NCI-H2081 treated with DMSO at 0.1 percent for 48 hours (cell line): Measurements from ENCODE around the gene SP140.
"Not testable (repeated sequence)": the region's sequence is repeated elsewhere in the genome, so short reads cannot be mapped to it uniquely, and the experiment has no call there.

ENCODE experiments used
- DNase-seq: peaks from one replicate; lab custom pipeline; 2025; lab: John Stamatoyannopoulos, UW

The SP140 gene

GRCh38 chr2:230225486-230225885 lies at the start of gene SP140:
Gene SP140, plus strand, starts transcription at chr2:230225736. Its CDS starts 109 bp downstream, at chr2:230225845.
- DNase-seq = no peak

DNA sequence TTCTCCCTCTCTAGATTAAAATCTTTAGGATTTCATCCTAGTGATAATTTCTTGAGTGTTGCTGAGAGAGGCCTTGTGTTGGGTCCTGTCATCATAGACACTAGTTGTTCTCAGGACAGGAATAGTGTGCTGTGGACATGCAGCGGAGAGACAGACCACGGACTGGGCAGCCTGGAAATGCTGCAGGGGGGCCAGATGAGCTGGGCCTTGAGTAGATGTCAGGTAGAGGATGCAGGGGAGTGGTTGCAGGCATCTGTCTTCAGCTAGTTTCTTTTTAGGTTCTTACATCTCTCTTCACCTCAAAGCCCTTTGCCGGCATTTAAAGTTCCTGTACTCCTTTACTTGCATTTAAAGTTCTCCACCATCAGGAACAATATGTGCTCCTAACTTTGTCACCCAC lies 48.5 kb upstream of the SP140 start:
- DNase-seq = no peak

DNA sequence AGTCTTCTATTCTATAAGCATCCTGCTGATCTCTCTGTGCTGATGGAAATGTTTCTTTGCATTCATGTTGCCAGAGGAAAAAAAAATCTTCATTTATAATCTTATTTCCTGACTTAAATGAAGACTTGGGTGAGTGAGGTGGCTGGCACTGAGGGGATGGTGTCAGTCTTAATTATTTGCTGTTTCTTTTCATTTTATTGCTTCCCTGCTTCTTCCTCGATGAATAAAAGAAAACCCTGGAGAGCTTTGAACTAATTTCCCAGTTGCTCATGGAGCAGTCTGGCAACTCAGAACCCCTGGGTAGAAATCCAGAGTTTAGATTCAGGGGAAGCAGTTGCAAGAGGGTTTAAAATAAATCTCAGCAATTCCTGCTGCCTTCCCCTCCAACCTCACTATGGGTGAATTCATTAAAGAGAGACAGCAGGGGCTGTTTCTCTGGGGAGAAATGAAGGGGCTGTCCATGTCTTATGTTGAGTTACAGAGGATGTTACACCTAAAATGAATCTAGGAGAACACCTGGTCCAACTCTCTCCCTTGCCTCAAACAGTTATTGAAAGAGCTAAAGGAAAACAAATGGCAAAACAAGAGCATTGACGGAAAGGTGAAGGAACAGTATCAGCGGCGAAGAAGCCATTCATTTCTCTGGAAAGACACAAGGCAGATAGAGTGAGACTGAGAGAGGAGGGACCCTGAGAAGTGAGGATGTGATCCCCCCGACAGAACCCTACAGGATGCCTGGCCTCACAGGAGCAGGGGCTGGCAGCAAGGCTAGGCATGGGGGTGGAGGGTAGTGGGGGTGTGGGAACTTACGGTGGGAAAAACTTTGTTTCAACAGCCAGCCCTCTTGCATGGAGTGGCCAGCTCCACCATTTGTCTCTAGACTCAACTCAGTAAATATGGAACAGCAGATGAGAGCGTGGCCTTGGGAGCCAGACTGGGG lies 46.7 kb upstream of the SP140 start:
- DNase-seq = no peak

GRCh38 chr2:230179907-230180306 lies 45.6 kb upstream of the SP140 start:
- no peak for DNase-seq

DNA sequence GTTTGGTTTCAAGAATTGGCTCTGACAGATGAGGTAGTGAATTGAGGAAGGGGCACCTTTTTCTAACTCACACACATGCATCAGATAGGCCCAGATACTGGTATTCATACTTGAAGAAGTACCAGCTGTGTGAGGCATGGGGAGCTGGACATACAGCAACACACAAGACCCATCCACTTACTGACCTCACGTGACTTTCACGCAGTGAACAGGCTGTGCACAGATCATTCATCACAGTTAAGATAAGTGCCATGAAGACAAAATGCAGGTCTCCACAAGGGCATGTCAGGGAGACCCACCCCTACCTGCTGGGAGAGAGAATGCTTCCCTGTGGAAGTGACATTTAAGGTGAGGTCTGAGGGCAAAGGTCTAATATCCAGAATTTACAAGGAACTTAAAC lies 44.3 kb upstream of the SP140 start:
- DNase-seq = no peak

GRCh38 chr2:230184727-230185578 lies 40.6 kb upstream of the SP140 start:
- no peak for DNase-seq

GRCh38 chr2:230202430-230203109 lies 23.0 kb upstream of the SP140 start:
- no peak for DNase-seq

DNA sequence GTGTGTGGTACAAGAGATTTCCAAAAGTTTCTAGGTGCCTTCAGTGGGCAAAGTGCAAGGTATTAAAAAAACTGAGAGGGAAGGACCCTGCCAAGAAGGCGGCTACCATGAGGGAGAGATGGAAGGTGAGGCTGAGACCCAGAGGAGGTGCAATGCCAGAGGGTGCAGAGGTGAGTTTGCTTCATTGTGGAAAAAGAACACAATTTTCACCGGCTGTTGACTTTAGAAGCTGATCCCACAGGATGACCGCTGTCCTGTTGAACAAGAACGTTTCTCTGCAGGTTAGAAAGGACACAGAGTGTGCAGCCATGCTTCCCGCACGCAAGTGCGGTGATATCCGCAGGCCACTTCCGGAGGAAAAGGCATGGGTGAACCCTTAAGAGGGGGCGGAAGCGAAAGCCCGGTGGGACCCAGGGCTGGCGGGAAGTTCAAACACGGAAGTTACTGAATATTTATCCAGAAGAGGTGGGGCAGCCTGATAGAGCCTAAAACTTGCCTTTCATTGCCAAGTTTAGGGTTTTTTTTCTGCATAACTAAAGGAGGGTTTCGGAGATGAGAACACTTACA lies 22.3 kb upstream of the SP140 start:
- DNase-seq = no peak

- no peak for DNase-seq
These were observed 20.5 kb upstream of the SP140 start for GRCh38 chr2:230205034-230205433.

- no peak for DNase-seq
These were observed 19.8 kb upstream of the SP140 start for GRCh38 chr2:230205721-230206120.

DNA sequence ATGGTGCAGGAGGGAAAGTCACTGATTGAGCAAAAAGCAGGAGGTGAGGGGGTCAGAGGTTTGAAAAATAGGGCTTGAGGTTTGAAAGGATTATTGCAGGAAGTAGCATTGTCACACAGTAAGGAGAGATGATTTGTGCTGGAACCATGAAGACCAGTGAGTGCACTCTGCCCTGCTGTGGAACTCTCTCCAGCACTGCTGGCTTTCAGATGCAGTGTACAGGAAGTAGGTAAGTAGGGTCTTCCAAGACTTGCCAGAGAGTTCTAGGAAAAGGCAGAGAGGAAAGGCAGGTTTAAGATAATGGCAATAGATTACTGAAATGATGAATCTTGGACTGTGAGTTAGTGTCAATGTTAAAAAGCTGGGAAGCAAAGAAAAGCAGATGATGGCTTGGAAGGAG lies 17.0 kb upstream of the SP140 start:
- DNase-seq = no peak

DNA sequence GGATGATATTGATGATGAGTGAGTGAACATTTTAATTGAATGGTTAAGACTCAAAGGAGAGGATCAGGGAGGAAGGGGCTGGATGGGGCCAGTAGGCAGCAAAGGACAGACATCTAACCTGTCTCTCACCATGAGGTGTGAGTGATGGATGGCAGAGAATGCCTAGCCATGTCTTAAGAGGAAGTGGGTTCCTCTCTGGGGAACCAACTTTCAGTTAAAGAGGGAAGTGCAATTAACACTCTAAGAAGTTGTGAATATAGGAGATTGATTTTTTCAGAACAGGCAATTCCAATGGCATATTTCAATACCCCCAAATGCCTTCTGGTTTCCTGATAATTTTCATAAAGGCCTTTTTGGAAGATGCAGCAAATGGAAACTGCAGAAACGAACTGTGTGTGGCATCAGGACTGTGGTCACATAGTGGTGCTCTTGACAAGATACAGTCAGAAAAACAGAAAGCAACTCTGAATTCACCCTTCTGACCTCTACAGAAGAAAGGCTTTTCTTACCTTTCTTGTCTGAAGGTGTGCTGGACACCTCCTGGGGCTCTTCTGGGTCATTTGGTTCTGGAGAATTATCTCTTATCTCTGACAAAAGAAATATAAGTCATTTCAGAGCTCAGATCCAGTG lies 16.0 kb upstream of the SP140 start:
- no peak for DNase-seq

GRCh38 chr2:230216489-230216888 lies 9.0 kb upstream of the SP140 start:
- no peak for DNase-seq

- DNase-seq = no peak
These were observed 8.1 kb upstream of the SP140 start for GRCh38 chr2:230217424-230217823.

- no peak for DNase-seq
These were observed 7.1 kb upstream of the SP140 start for GRCh38 chr2:230218421-230218820.

GRCh38 chr2:230219419-230220331 lies 5.9 kb upstream of the SP140 start, which contains the start of gene SP110:
Gene SP110, minus strand, starts transcription at chr2:230219984. Its CDS starts 3,057 bp downstream, at chr2:230216927.
- DNase-seq = no peak

GRCh38 chr2:230220347-230220969 lies 5.1 kb upstream of the SP140 start:
- no peak for DNase-seq

DNA sequence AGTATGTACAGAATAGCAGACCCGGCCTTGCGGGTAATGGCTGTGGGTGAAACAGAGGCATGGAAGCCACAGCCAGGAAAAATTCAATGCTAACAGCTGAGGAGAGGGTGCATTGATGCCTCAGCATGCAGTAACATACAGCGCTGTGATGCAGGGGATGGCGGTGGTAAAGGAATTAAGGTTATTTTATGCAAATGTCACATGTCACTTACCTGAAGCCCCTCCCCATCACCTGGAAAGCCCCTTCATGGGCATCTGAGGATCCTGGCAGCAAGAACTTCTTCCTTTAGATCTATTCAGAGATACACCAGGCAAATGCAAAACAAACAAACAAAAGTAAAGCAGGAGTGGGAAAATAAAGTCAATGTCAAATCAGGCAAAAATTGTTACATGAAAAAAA lies 4.0 kb upstream of the SP140 start:
- no peak for DNase-seq

- DNase-seq = not testable (repeated sequence)
These were observed 2.7 kb upstream of the SP140 start for GRCh38 chr2:230222829-230223228.

DNA sequence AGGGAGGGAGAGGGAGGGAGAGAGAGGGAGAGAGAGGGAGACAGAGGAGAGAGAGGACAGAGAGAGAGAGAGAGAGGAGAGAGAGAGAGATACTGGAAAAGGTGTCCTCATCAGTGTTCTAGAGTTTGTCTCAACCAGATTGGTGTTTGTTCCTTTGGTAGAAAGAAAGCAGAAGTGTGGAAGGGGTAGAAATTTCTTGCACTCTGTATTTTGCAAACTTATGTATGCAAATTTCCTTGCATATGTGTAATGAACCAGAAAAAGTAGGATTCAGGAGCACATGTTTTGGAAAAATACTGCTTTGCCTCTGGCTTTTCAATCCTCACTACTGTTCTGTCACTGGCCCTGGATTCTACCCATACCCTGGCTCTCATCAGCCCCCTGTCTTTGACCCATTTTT lies 1.1 kb upstream of the SP140 start:
- no peak for DNase-seq
